ENCODE measurements around the gene SLC6A3.
A peak's percentile ranks its signal among the peaks of the same experiment; 100 is the strongest.

The SLC6A3 gene

GRCh38 chr5:1344975-1345838 is 100.0 kb downstream of the SLC6A3 start, which contains the start of gene CLPTM1L:
CLPTM1L (minus strand) TSS chr5:1345099; CDS start chr5:1344841, 258 bp downstream.
- H3K4me1 ChIP-seq (ENCODE audit: control insufficient read depth in 1 of 2, insufficient read depth in 2 of 2, low read length in 2 of 2), result peaks cover 7 to 23% of the 10 kb centered on the region in 2 donors
- no peaks in the 10 kb centered on the region for H3K27me3 ChIP-seq (ENCODE audit: low read depth, low read length)
- no peaks in the 10 kb centered on the region for H3K9me3 ChIP-seq (ENCODE audit: control insufficient read depth in 1 of 2, low read length in 2 of 2)
- peak within 1 kb of the TSS; percentile 80 for H3K27ac ChIP-seq (ENCODE audit: low read length)
- peak within 1 kb of the TSS; percentile 84 to 89 for H3K4me3 ChIP-seq (ENCODE audit: low read depth in 1 of 2, low read length in 2 of 2)
- H3K36me3 ChIP-seq (ENCODE audit: control insufficient read depth in 1 of 2, insufficient read depth in 2 of 2, low read length in 2 of 2), result peaks cover 19% of the 10 kb centered on the region in 2 donors

DNA sequence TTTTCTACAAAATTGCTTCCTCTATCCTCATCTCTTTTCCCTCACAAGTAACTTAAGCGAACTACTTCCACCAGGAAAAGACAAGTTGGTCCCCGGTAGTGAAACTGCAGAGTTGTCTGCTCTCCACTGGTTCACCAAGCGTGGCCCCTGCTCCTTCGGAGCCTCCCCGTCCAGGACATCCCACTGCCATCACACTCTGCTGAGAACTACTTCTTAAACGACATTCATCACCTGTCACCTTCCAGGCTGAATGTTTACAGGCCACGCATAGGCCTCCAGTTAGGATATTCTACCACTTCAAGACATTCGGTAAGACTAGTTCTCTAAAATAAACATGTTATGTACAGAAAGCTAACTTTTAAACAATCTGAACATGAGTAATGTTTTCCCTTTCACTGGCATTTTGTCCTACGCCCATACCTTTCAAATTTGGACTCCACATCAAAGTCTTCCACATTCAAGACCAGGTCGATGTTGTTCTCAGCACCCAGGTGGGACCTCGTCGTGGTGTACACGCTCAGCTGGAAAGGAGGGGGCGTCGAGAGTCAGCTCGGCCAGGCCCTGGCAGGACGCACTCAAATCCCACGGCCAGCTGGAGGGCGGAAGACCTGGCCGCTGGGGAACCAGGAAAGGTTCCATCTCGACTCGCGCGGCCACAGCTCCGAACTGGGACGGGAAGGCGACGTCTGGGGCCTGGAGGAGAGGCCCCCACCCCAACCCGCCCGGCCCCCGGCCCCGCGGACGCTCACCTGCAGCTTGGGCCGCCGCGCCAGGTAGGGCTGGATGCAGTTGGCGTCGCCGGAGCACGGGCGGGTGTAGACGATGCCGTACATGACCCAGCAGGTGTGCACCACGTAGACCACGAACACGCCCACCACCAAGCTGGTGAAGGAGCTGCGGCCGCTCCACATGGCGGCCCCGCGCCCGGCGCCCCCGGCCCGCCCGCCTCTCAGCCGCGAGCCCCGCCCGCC is 101.0 kb downstream of the SLC6A3 start:
- Histone ChIP-seq H3K27ac (ENCODE audit: low read length) (peak overlapping the region; percentile 40), H3K9me3 (ENCODE audit: control insufficient read depth in 1 of 2, low read length in 2 of 2) (no peaks in the 10 kb centered on the region), H3K36me3 (ENCODE audit: control insufficient read depth in 1 of 2, insufficient read depth in 2 of 2, low read length in 2 of 2) (peaks cover 23 to 27% of the 10 kb centered on the region in 2 donors), H3K4me3 (ENCODE audit: low read depth in 1 of 2, low read length in 2 of 2) (peak overlapping the region; percentile 79 to 89), H3K4me1 (ENCODE audit: control insufficient read depth in 1 of 2, insufficient read depth in 2 of 2, low read length in 2 of 2) (peaks cover 7 to 23% of the 10 kb centered on the region in 2 donors), H3K27me3 (ENCODE audit: low read depth, low read length) (no peaks in the 10 kb centered on the region)

DNA sequence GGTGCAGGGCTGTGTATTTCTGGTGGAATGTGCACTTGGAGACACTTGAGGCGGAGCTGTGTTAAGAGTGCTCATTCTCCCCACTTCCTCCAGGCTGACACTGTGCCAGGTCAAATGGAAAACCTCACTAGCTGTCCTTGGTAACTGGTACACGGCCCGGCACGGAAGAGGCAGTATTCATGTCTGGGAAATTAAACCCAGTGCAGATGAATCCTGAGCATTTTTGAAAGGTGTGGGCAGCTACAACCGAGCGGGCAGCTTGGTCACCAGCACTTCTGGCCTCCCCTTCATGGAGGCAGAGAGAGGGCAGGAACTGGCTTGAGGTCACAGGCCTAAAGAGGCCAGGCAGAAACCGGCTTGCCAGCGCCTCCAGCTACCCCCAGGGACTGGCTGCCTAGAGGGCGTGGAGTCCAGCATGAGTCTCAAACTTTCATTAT is 101.9 kb downstream of the SLC6A3 start:
- peaks cover 29 to 35% of the 10 kb centered on the region in 2 donors for H3K36me3 ChIP-seq (ENCODE audit: control insufficient read depth in 1 of 2, insufficient read depth in 2 of 2, low read length in 2 of 2)
- H3K9me3 ChIP-seq (ENCODE audit: control insufficient read depth in 1 of 2, low read length in 2 of 2), result no peaks in the 10 kb centered on the region
- peak overlapping the region in 1 of 2 donors; percentile 89 for H3K4me3 ChIP-seq (ENCODE audit: low read depth in 1 of 2, low read length in 2 of 2)
- H3K27ac ChIP-seq (ENCODE audit: low read length), result no peak overlapping the region
- H3K27me3 ChIP-seq (ENCODE audit: low read depth, low read length), result no peaks in the 10 kb centered on the region
- peaks cover 7 to 23% of the 10 kb centered on the region in 2 donors for H3K4me1 ChIP-seq (ENCODE audit: control insufficient read depth in 1 of 2, insufficient read depth in 2 of 2, low read length in 2 of 2)
